Activated CD4-positive, alpha-beta T cell treated with anti-CD3 and anti-CD28 coated beads for 24 hours (primary cell): ENCODE measurements around the gene CDX1.
"Not testable (repeated sequence)": the region's sequence is repeated elsewhere in the genome, so short reads cannot be mapped to it uniquely, and the experiment has no call there.

Experiments used
- DNase-seq, 2 donors: peaks; one replicate each; pipeline ENCODE4 v3.0.0-alpha.2; 2020; ENCODE audit warnings: low read depth in 2 of 2

The CDX1 gene

DNA sequence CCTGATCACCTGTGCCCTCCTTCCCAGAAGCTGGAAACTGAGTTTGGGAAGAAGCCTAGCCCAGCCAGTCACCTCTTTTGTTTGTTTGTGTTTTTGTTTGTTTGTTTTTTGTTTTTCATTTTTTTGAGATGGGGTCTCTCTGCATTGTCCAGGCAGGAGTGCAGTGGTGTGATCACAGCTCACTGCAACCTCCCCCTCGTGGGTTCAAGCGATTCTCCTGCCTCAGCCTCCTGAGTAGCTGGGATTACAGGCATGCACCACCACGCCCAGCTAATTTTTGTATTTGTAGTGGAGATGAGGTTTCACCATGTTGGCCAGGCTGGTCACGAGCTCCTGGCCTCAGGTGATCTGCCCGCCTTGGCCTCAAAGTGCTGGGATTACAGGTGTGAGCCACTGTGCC, 67.1 kb downstream of the CDX1 start:
- DNase-seq, result not testable (repeated sequence)
